ENCODE measurements around the gene PTGIS.
A peak's percentile ranks its signal among the peaks of the same experiment; 100 is the strongest.

Gene PTGIS

GRCh38 chr20:49595811-49596561 is 28.0 kb upstream of the PTGIS start:
- no peak for DNase-seq

GRCh38 chr20:49595346-49595745 is 27.4 kb upstream of the PTGIS start:
- DNase-seq = no peak

- DNase-seq = no peak
Measured at GRCh38 chr20:49594931-49595315, 27.0 kb upstream of the PTGIS start.

- DNase-seq = peak; percentile 85
Measured at GRCh38 chr20:49594143-49594930, 26.4 kb upstream of the PTGIS start.

GRCh38 chr20:49593466-49594142 is 25.7 kb upstream of the PTGIS start:
- DNase-seq = no peak

GRCh38 chr20:49592120-49592519 is 24.2 kb upstream of the PTGIS start:
- no peak for DNase-seq

- DNase-seq = no peak
Measured at GRCh38 chr20:49591217-49591865, 23.4 kb upstream of the PTGIS start.

GRCh38 chr20:49590163-49591017 is 22.5 kb upstream of the PTGIS start:
- no peak for DNase-seq

- DNase-seq = no peak
Measured at GRCh38 chr20:49589747-49590146, 21.8 kb upstream of the PTGIS start.

GRCh38 chr20:49587111-49587570 is 19.2 kb upstream of the PTGIS start:
- DNase-seq = no peak

- no peak for DNase-seq
Measured at GRCh38 chr20:49585585-49586245, 17.8 kb upstream of the PTGIS start.

GRCh38 chr20:49584418-49585382 is 16.8 kb upstream of the PTGIS start:
- no peak for DNase-seq

GRCh38 chr20:49583669-49584417 is 15.9 kb upstream of the PTGIS start:
- peak; percentile 81 for DNase-seq

- DNase-seq = no peak
Measured at GRCh38 chr20:49583343-49583668, 15.4 kb upstream of the PTGIS start.

GRCh38 chr20:49582413-49583334 is 14.7 kb upstream of the PTGIS start:
- no peak for DNase-seq

GRCh38 chr20:49581482-49581881 is 13.5 kb upstream of the PTGIS start:
- no peak for DNase-seq

- DNase-seq = no peak
Measured at GRCh38 chr20:49580813-49581174, 12.9 kb upstream of the PTGIS start.

Data from left hindlimb (tissue), 1 donor.